Hepatocyte (in vitro differentiated cells): ENCODE data around the gene TMEM150A. TPM values are rescaled to one million over a fixed set of nuclear protein-coding genes. Genes with fewer than 3 reads are reported as not detected.
A peak's percentile ranks its signal among the peaks of the same experiment; 100 is the strongest.

Experiments used
- DNase-seq: peaks from one replicate; pipeline ENCODE4 v3.0.0-alpha.2; 2016; ENCODE audit warnings: low spot score
- H2AFZ ChIP-seq: fragments of 200-600 bp; sonication (generic); 2 replicates; pipeline ENCODE4 v1.6.0; 2016; ENCODE audit warnings: antibody characterized with exemption, mild to moderate bottlenecking
- H3K27ac ChIP-seq: fragments of 200-600 bp; sonication (generic); 2 replicates; pipeline ENCODE4 v1.5.1; 2016; ENCODE audit warnings: mild to moderate bottlenecking
- H3K27me3 ChIP-seq: fragments of 200-600 bp; sonication (generic); 2 replicates; pipeline ENCODE4 v1.6.1; 2016
- H3K36me3 ChIP-seq: fragments of 200-600 bp; sonication (generic); replicated peaks from 2 replicates; pipeline ENCODE4 v1.5.1; 2016; ENCODE audit warnings: low read depth; ENCODE audit not compliant: insufficient read depth
- H3K4me1 ChIP-seq: fragments of 200-600 bp; sonication (generic); 2 replicates; pipeline ENCODE4 v1.5.1; 2016; ENCODE audit warnings: mild to moderate bottlenecking, moderate library complexity; ENCODE audit not compliant: insufficient read depth
- H3K4me2 ChIP-seq: fragments of 200-600 bp; sonication (generic); 2 replicates; pipeline ENCODE4 v1.6.0; 2016
- H3K4me3 ChIP-seq: fragments of 200-600 bp; sonication (generic); 2 replicates; pipeline ENCODE4 v1.5.1; 2016; ENCODE audit warnings: mild to moderate bottlenecking
- H3K79me2 ChIP-seq: fragments of 200-600 bp; sonication (generic); 2 replicates; pipeline ENCODE4 v1.6.0; 2017; ENCODE audit warnings: mild to moderate bottlenecking
- H3K9me2 ChIP-seq: fragments of 200-600 bp; sonication (generic); replicated peaks from 2 replicates; pipeline ENCODE4 v1.6.0; 2017; ENCODE audit warnings: mild to moderate bottlenecking; ENCODE audit not compliant: insufficient read depth
- H3K9me3 ChIP-seq: fragments of 200-600 bp; sonication (generic); 2 replicates; pipeline ENCODE4 v1.5.1; 2016; ENCODE audit warnings: low read depth, mild to moderate bottlenecking
- H4K20me1 ChIP-seq: fragments of 200-600 bp; sonication (generic); 2 replicates; pipeline ENCODE4 v1.6.0; 2016; ENCODE audit warnings: mild to moderate bottlenecking; ENCODE audit not compliant: insufficient read depth, poor library complexity, severe bottlenecking
- CTCF ChIP-seq: fragments of 200-600 bp; sonication (generic); IDR thresholded peaks from 2 replicates; pipeline ENCODE4 v1.5.1; 2016; ENCODE audit warnings: antibody characterized with exemption, mild to moderate bottlenecking; ENCODE audit not compliant: poor library complexity
- EZH2 ChIP-seq: fragments of 200-600 bp; sonication (generic); IDR thresholded peaks from 2 replicates; pipeline ENCODE4 v1.6.1; 2016; ENCODE audit warnings: antibody characterized with exemption, mild to moderate bottlenecking, borderline replicate concordance
- EZH2phosphoT487 ChIP-seq: fragments of 200-600 bp; sonication (generic); IDR thresholded peaks from one replicate; pipeline ENCODE4 v1.6.1; 2018; ENCODE audit warnings: antibody characterized with exemption, mild to moderate bottlenecking, low read depth, moderate library complexity; ENCODE audit not compliant: unreplicated experiment, severe bottlenecking
- WGBS: methylation state at CpG from one replicate; pipeline ENCODE4 v1.1.6; 2016; ENCODE audit warnings: low lambda C conversion rate; ENCODE audit errors: missing lambda C conversion rate; 5-methylcytosine and 5-hydroxymethylcytosine counted together
- polyA plus RNA-seq: library from polyadenylated mRNA; unstranded; fragments of >200 nt; fragmentation: Nextera tagmentation; extraction: Ambion mirVana; gene quantifications from 2 replicates; pipeline ENCODE4 v1.2.1, GENCODE V29; 2016
- total RNA-seq: library from RNA; depleted of rRNA; stranded (reverse); fragments of >200 nt; gene quantifications from 2 replicates; pipeline ENCODE4 v1.2.3, GENCODE V29; 2014

Gene TMEM150A
- total and polyA plus RNA-seq, 2 experiments from 2014 or later: 25.7 to 67.9 TPM

GRCh38 chr2:85596026-85596333 is 6.5 kb downstream of the TMEM150A start:
- peak overlapping the region; percentile 42 for H2AFZ ChIP-seq
- peaks cover 7% of the 10 kb centered on the region for H3K4me1 ChIP-seq
- H3K4me3 ChIP-seq: peak overlapping the region; percentile 42
- peaks cover 22% of the 10 kb centered on the region for H3K79me2 ChIP-seq
- peak overlapping the region; percentile 80 for H3K4me2 ChIP-seq
- no peaks in the 10 kb centered on the region for H3K27me3 ChIP-seq
- no peaks in the 10 kb centered on the region for H3K9me2 ChIP-seq
- TF ChIP-seq CTCF: no peak
- TF ChIP-seq EZH2: no peak
- TF ChIP-seq EZH2phosphoT487: no peak
- peak; percentile 52 for DNase-seq
- 8% methylated on average over 10 of the region's 10 CpGs for WGBS
- no peaks in the 10 kb centered on the region for H3K9me3 ChIP-seq
- peaks cover 5% of the 10 kb centered on the region for H4K20me1 ChIP-seq
- H3K27ac ChIP-seq: peak overlapping the region; percentile 75
- H3K36me3 ChIP-seq: no peaks in the 10 kb centered on the region

DNA sequence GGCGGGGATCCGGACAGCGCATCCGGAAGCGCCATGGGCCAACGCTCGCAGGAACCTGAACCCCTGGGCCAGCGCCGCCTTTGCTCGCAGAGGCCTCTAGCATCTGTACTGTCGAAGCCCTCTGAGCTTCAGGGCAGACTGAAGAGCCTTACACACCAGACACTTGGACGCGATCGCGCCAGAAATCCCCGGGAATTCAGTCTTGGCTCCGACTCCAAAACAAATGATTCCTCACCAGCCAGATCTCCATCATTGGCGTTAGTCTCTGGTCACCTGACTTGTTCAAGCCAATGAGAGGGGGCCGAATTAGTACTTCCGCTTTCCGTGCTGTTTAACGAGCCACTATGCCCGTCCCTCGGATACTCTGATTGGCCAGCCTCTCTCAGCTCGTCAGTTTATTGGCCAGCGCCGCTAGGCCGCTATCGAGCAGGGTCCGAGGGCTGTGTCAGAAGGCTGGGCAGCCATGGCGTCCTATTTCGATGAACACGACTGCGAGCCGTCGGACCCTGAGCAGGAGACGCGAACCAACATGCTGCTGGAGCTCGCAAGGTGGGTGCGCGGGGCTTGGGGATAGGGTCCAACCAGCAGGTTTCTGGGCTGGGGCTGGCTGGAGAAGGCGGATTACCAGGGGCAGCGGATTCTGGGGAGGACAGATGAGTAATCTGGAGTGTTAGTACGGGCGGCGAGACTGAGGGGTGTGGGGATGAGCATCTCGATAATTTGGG is 7.0 kb downstream of the TMEM150A start, which contains the start of gene RNF181:
RNF181 (plus strand) TSS at position 445 of the 725 bp plus-strand sequence; CDS start at position 464, 19 bp downstream.
- Histone ChIP-seq H3K4me1 (peaks cover 7% of the 10 kb centered on the region), H3K4me2 (peak within 1 kb of the TSS; percentile 81), H2AFZ (peak within 1 kb of the TSS; percentile 48), H3K79me2 (peaks cover 20% of the 10 kb centered on the region), H3K27ac (peak within 1 kb of the TSS; percentile 90), H3K4me3 (peak within 1 kb of the TSS; percentile 42), H3K9me2 (no peaks in the 10 kb centered on the region), H4K20me1 (peaks cover 5% of the 10 kb centered on the region), H3K36me3 (no peaks in the 10 kb centered on the region), H3K9me3 (no peaks in the 10 kb centered on the region), H3K27me3 (no peaks in the 10 kb centered on the region)
- WGBS: under 1% methylated on average over 46 of the region's 47 CpGs
- TF ChIP-seq EZH2phosphoT487 (no peak), EZH2 (no peak), CTCF (no peak)
- peak; percentile 98 for DNase-seq

DNA sequence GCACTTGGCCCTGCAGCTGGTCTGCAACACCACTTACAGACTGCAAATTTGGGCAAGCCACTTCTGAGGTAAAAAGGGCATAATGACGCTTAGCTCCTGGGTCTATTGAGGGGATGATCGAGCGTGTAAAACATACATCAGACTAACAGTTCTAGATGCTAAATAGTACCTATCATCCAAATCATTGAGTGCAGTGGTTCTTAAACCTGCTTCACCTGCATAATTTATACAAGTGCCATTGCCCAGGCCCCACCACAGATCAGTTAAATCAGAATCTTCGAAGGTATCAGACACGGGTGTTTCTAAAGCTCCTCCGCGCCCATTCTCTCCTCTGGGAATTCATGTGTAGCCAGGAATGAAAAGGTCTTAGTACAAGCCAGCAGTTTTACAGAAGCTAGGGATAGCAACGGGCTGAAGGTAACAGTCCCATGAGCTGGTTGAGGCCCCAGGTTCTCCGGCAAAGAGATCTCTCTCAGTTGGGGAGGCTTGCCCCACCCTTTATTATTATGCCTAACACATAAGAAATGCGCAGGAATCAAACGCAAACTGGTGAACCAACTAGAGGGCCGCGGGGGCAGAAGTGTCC is 7.7 kb downstream of the TMEM150A start:
- Histone ChIP-seq H3K9me2 (no peaks in the 10 kb centered on the region), H4K20me1 (peaks cover 5% of the 10 kb centered on the region), H3K4me2 (peak overlapping the region; percentile 81), H3K4me1 (peaks cover 10% of the 10 kb centered on the region), H2AFZ (peak overlapping the region; percentile 48), H3K4me3 (peak overlapping the region; percentile 25), H3K36me3 (no peaks in the 10 kb centered on the region), H3K79me2 (peaks cover 20% of the 10 kb centered on the region), H3K9me3 (no peaks in the 10 kb centered on the region), H3K27ac (peak overlapping the region; percentile 90), H3K27me3 (no peaks in the 10 kb centered on the region)
- TF ChIP-seq EZH2 (no peak), CTCF (no peak), EZH2phosphoT487 (no peak)
- WGBS: 27% methylated on average over 13 of the region's 13 CpGs
- DNase-seq: no peak
